OCI-LY3 (cell line): ENCODE measurements around the gene LCN6.
A peak's percentile ranks its signal among the peaks of the same experiment; 100 is the strongest.

ENCODE experiments used
- H2AFZ ChIP-seq: fragments of 200-600, 300-600 bp; shearing (Covaris generic); 2 replicates; pipeline ENCODE4 v1.6.0; 2014; ENCODE audit warnings: antibody characterized with exemption, low read depth, low read length
- H3K27ac ChIP-seq: fragments of 200-600, 300-600 bp; sonication (generic); 2 replicates; pipeline ENCODE4 v1.5.1; 2014; ENCODE audit warnings: mild to moderate bottlenecking, low read length, moderate library complexity, mixed read lengths
- H3K27me3 ChIP-seq: fragments of 200-600, 300-600 bp; sonication (generic); 2 replicates; pipeline ENCODE4 v1.6.1; 2014; ENCODE audit warnings: low read depth, low read length, mixed read lengths
- H3K36me3 ChIP-seq: fragments of 200-600, 300-600 bp; sonication (generic); replicated peaks from 2 replicates; pipeline ENCODE3; 2014; ENCODE audit warnings: low read depth, low read length, mixed read lengths
- H3K4me1 ChIP-seq: fragments of 300-600, 200-600 bp; sonication (generic); 2 replicates; pipeline ENCODE4 v1.6.1; 2014; ENCODE audit warnings: low read length, mixed read lengths
- H3K4me2 ChIP-seq: fragments of 200-600, 300-600 bp; sonication (generic); 2 replicates; pipeline ENCODE4 v1.6.1; 2014; ENCODE audit warnings: low read length, mixed read lengths
- H3K4me3 ChIP-seq: fragments of 300-600, 200-600 bp; sonication (generic); 2 replicates; pipeline ENCODE4 v1.5.1; 2014; ENCODE audit warnings: antibody characterized with exemption, mild to moderate bottlenecking, low read length, moderate library complexity
- H3K79me2 ChIP-seq: fragments of 300-600, 200-600 bp; shearing (Covaris generic); 2 replicates; pipeline ENCODE4 v1.6.1; 2014; ENCODE audit warnings: mild to moderate bottlenecking, low read length, mixed read lengths
- H3K9ac ChIP-seq: fragments of 300-600, 200-600 bp; shearing (Covaris generic); 2 replicates; pipeline ENCODE4 v1.6.0; 2014; ENCODE audit warnings: mild to moderate bottlenecking, low read length, moderate library complexity
- H3K9me3 ChIP-seq: fragments of 200-600, 300-600 bp; shearing (Covaris generic); 2 replicates; pipeline ENCODE4 v1.6.1; 2014; ENCODE audit warnings: low read length, mixed read lengths; ENCODE audit not compliant: insufficient read depth
- H4K20me1 ChIP-seq: fragments of 200-600, 300-600 bp; sonication (generic); 2 replicates; pipeline ENCODE4 v1.6.1; 2016; ENCODE audit warnings: low read length, mixed read lengths; ENCODE audit not compliant: insufficient read depth
- EZH2phosphoT487 ChIP-seq: fragments of 200-600 bp; shearing (Covaris generic); IDR thresholded peaks from 2 replicates; pipeline ENCODE4 v1.6.1; 2018; ENCODE audit warnings: antibody characterized with exemption, mixed run types, low read depth
- TF ChIP-seq, protein P1 (sequence below): fragments of 200-600, 300-600 bp; sonication (generic); IDR thresholded peaks from 2 replicates; pipeline ENCODE4 v1.5.1; 2014; ENCODE audit warnings: antibody characterized with exemption, low read length, low read depth

Gene LCN6

DNA sequence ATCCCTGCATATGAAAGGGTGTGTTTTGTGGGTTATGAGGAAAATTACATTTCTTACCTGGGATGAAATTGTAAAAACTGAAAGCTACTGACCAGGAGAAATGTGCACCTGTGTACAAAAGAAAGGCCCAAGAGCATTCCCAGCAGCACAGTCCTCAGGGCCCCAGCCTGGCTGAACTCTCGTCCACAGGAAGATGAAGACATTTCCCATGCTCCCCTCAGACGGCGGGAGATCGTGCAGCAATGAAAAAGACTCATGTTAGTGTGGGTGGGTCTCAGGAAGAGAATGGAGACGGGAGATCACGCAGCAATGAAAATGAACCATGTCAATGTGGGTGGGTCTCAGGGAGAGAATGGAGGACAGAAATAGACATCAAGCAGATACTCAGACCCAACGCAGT, 28.6 kb upstream of the LCN6 start:
- peak overlapping the region; percentile 4; the same call in 1 of the 2 replicates for H3K4me2 ChIP-seq
- H3K9me3 ChIP-seq: peaks cover 5% of the 10 kb centered on the region
- no peak overlapping the region for H3K4me3 ChIP-seq
- TF ChIP-seq, protein P1, sequence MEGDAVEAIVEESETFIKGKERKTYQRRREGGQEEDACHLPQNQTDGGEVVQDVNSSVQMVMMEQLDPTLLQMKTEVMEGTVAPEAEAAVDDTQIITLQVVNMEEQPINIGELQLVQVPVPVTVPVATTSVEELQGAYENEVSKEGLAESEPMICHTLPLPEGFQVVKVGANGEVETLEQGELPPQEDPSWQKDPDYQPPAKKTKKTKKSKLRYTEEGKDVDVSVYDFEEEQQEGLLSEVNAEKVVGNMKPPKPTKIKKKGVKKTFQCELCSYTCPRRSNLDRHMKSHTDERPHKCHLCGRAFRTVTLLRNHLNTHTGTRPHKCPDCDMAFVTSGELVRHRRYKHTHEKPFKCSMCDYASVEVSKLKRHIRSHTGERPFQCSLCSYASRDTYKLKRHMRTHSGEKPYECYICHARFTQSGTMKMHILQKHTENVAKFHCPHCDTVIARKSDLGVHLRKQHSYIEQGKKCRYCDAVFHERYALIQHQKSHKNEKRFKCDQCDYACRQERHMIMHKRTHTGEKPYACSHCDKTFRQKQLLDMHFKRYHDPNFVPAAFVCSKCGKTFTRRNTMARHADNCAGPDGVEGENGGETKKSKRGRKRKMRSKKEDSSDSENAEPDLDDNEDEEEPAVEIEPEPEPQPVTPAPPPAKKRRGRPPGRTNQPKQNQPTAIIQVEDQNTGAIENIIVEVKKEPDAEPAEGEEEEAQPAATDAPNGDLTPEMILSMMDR: no peak
- H3K36me3 ChIP-seq: no peaks in the 10 kb centered on the region
- H3K79me2 ChIP-seq: no peaks in the 10 kb centered on the region
- H3K9ac ChIP-seq: no peak overlapping the region
- H3K27me3 ChIP-seq: peaks cover 33% of the 10 kb centered on the region
- H2AFZ ChIP-seq: no peak overlapping the region
- no peak overlapping the region for H3K27ac ChIP-seq
- H3K4me1 ChIP-seq: no peaks in the 10 kb centered on the region
- H4K20me1 ChIP-seq: no peaks in the 10 kb centered on the region

DNA sequence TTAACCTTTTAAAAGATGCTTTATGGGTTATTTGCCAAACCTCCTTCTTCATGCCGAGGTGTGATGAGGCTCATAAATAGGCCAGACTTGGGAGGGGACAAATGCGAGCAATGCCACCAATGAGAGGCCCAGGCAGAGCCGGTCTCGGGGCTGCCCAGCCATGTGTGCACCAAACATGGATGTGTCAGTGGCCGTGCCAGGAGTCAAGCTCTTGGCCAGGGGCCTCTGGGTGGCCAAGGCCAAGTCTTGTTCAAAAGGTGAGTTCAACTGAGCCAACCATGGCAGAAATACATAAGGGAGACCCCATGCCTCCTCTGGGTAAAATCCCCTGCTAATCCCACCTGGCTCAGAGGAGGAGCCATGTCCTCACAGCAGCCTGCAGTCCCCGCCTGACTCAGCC, 26.9 kb upstream of the LCN6 start:
- Histone ChIP-seq H3K9me3 (peaks cover 5% of the 10 kb centered on the region), H4K20me1 (no peaks in the 10 kb centered on the region), H3K4me2 (no peak overlapping the region), H3K4me1 (no peaks in the 10 kb centered on the region), H3K27ac (no peak overlapping the region), H2AFZ (no peak overlapping the region), H3K79me2 (no peaks in the 10 kb centered on the region), H3K4me3 (no peak overlapping the region), H3K9ac (no peak overlapping the region), H3K36me3 (no peaks in the 10 kb centered on the region), H3K27me3 (peaks cover 31% of the 10 kb centered on the region)
- TF ChIP-seq EZH2phosphoT487: no peak

DNA sequence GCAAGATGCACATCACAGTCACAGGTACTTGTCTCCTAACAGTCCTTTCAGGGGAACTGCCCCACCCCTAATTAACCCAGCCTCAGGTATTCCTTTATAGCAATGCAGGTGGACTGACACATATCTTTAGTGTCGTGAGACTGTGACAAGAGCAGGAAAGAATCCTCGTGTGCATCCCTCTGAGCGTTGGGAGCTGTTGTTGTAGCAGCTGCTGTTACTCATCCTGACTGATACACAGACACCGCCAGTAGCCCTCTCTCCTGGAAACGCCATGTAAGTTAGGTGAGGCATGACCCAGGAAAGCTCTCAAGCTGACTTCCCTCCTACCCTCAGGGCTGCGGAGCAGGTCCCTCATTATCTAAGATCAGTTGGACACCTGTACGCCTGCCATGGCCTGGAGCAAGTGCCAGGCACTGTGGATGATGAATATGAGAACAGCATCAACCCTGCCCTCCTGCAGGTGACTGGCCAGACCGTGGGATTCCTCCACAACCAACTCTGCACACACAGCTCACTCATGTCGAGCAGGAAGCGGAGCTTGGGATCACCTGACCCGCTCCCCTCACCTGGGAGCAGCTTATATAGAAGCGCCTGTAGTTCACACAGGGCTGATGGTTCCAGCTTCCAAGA, 26.2 kb upstream of the LCN6 start:
- H2AFZ ChIP-seq: no peak overlapping the region

DNA sequence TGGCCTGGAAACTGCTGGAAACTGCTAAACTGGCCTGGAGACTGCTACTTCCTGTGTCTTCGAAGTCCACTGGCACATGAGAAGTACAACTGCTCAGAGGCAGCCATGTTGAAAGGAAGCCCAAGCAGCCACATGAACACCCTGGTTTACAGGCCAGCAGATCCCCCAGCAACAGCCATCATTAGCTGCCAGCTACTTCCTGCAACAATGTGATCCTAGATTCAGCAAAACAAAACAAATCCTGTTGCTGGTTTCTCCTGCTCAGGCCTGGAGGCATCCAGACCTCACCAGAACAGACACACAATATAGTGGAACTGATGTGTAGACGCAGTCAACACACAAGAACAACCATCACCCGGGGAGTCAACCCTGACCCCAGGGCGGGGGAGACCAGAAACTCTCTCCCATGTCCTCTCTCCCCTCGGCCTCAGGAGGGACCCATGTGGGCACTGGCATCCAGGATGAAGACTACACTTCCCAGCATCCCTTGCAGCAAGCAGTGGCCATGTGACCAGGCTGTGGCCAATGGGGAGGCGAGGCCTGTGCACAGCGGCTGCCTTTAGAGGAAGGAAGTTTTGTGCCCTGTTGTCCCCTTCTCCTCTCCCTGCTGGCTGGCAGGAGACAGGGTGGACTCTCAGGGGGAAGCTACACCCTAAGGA, 25.2 kb upstream of the LCN6 start:
- H3K27me3 ChIP-seq: peaks cover 15% of the 10 kb centered on the region
- no peaks in the 10 kb centered on the region for H4K20me1 ChIP-seq
- peak overlapping the region; percentile 28; the same call in 1 of the 2 replicates for H3K4me2 ChIP-seq
- H3K9ac ChIP-seq: no peak overlapping the region
- no peaks in the 10 kb centered on the region for H3K79me2 ChIP-seq
- H3K27ac ChIP-seq: no peak overlapping the region
- no peaks in the 10 kb centered on the region for H3K4me1 ChIP-seq
- H2AFZ ChIP-seq: peak overlapping the region; percentile 52; the same call in 1 of the 2 replicates
- no peaks in the 10 kb centered on the region for H3K36me3 ChIP-seq
- TF ChIP-seq, protein P1: no peak
- TF ChIP-seq EZH2phosphoT487: no peak
- no peak overlapping the region for H3K4me3 ChIP-seq
- H3K9me3 ChIP-seq: peaks cover 5% of the 10 kb centered on the region

More for the DNA sequence above, 26.2 kb upstream of the LCN6 start:
- TF ChIP-seq, protein P1: no peak
- no peak for TF ChIP-seq EZH2phosphoT487
- H3K4me3 ChIP-seq: no peak overlapping the region
- H3K27me3 ChIP-seq: peaks cover 25% of the 10 kb centered on the region
- H3K79me2 ChIP-seq: no peaks in the 10 kb centered on the region
- no peak overlapping the region for H3K27ac ChIP-seq
- H3K9ac ChIP-seq: no peak overlapping the region
- H3K4me1 ChIP-seq: no peaks in the 10 kb centered on the region
- H3K36me3 ChIP-seq: no peaks in the 10 kb centered on the region
- peaks cover 5% of the 10 kb centered on the region for H3K9me3 ChIP-seq
- H3K4me2 ChIP-seq: no peak overlapping the region
- H4K20me1 ChIP-seq: no peaks in the 10 kb centered on the region
